HG03521 (cell line): Measurements from ENCODE around the gene RAD51B.
"Not testable (repeated sequence)": the region's sequence is repeated elsewhere in the genome, so short reads cannot be mapped to it uniquely, and the experiment has no call there.

Experiments used
- ATAC-seq: cut with Tn5 transposase; IDR thresholded peaks from one replicate; pipeline ENCODE4 v1.9.1; 2021; ENCODE audit warnings: mild to moderate bottlenecking, moderate library complexity; ENCODE audit not compliant: unreplicated experiment

Gene RAD51B

GRCh38 chr14:68106456-68106855 is 286.9 kb downstream of the RAD51B start:
- no peak for ATAC-seq

- no peak for ATAC-seq
Measured at GRCh38 chr14:68106905-68107304, 287.3 kb downstream of the RAD51B start.

GRCh38 chr14:68109132-68109900 is 289.7 kb downstream of the RAD51B start:
- no peak for ATAC-seq

- no peak for ATAC-seq
Measured at GRCh38 chr14:68111097-68111852, 291.7 kb downstream of the RAD51B start.

GRCh38 chr14:68111853-68112270 is 292.3 kb downstream of the RAD51B start:
- no peak for ATAC-seq

- no peak for ATAC-seq
Measured at GRCh38 chr14:68112442-68112841, 292.9 kb downstream of the RAD51B start.

- no peak for ATAC-seq
Measured at GRCh38 chr14:68113343-68113930, 293.9 kb downstream of the RAD51B start.

GRCh38 chr14:68115952-68116351 is 296.4 kb downstream of the RAD51B start:
- ATAC-seq = not testable (repeated sequence)

GRCh38 chr14:68122651-68123050 is 303.1 kb downstream of the RAD51B start:
- no peak for ATAC-seq

- ATAC-seq = no peak
Measured at GRCh38 chr14:68124050-68124449, 304.5 kb downstream of the RAD51B start.

- ATAC-seq = no peak
Measured at GRCh38 chr14:68124979-68125731, 305.6 kb downstream of the RAD51B start.

- ATAC-seq = no peak
Measured at GRCh38 chr14:68127166-68127565, 307.6 kb downstream of the RAD51B start.

- no peak for ATAC-seq
Measured at GRCh38 chr14:68131907-68132306, 312.3 kb downstream of the RAD51B start.

- ATAC-seq = no peak
Measured at GRCh38 chr14:68132563-68133121, 313.1 kb downstream of the RAD51B start.

- no peak for ATAC-seq
Measured at GRCh38 chr14:68133856-68134255, 314.3 kb downstream of the RAD51B start.

GRCh38 chr14:68135028-68135427 is 315.4 kb downstream of the RAD51B start:
- no peak for ATAC-seq

- ATAC-seq = no peak
Measured at GRCh38 chr14:68135566-68135965, 316.0 kb downstream of the RAD51B start.

- no peak for ATAC-seq
Measured at GRCh38 chr14:68137704-68138619, 318.4 kb downstream of the RAD51B start.

GRCh38 chr14:68139431-68140075 is 320.0 kb downstream of the RAD51B start:
- no peak for ATAC-seq
